Measurements from ENCODE around the gene LCN6. TPM values are rescaled to one million over a fixed set of nuclear protein-coding genes. Genes with fewer than 3 reads are reported as not detected.
"Not testable (repeated sequence)": the region's sequence is repeated elsewhere in the genome, so short reads cannot be mapped to it uniquely, and the experiment has no call there.

The LCN6 gene
- total and polyA plus RNA-seq, 9 of the 15 experiments (the other 6 are each of a cell fraction or from before 2014, with no cell fraction given) = 0.10 to 0.45 (median 0.37) TPM; not detected in 5

DNA sequence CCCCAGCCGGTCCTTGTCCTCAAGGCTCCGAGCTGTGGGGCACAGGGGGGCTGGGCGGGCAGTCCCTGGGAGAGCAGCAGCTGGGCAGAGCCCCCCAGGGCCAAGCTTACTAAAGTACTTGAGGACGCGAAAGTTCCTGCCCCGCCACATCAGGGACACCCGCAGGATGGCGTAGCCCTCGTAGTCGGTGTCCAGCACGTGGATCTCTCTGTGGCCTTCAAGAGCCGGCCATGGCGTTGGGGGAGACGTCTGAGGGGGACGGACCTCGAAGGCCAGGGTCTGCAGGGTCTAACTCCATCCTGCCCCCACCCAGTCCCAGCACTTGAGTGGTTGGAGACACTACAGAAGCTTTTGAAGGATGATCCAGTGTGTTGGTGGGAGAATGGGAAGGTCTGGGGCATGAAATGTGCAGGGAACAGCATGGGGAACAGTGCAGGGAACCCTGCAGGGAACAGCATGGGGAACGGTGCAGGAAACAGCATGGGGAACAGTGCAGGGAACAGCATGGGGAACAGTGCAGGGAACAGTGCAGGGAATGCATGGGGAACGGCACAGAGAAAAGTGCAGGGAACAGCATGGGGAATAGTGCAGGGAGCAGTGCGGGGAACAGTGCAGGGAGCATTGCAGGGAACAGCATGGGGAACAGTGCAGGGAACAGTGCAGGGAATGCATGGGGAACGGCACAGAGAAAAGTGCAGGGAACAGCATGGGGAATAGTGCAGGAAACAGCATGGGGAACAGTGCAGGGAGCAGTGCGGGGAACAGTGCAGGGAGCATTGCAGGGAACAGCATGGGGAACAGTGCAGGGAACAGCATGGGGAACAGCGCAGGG lies 7.2 kb upstream of the LCN6 start:
- H3K27me3 ChIP-seq (ENCODE audit: control insufficient read depth in 2 of 2, insufficient read depth in 2 of 2, low read length in 2 of 2); H2AFZ ChIP-seq (ENCODE audit: low read depth, low read length); H3K9me1 ChIP-seq (ENCODE audit: control insufficient read depth, insufficient read depth, low read length); H4K20me1 ChIP-seq (replicated peaks; ENCODE audit: control insufficient read depth, insufficient read depth, low read length); BruUV-seq (replicated peaks); ATAC-seq; DNase-seq (ENCODE audit: extremely low read depth in 1 of 4, low spot score in 3 of 4); H3K4me3 ChIP-seq; H3K27ac ChIP-seq (ENCODE audit: extremely low read depth, low read depth, low read length); in situ Hi-C loops (cut with MboI); H3K9ac ChIP-seq (ENCODE audit: insufficient read depth in 1 of 2, low read depth in 2 of 2, low read length in 2 of 2); H3K4me2 ChIP-seq (ENCODE audit: insufficient read depth, low read length); H3K36me3 ChIP-seq (ENCODE audit: control insufficient read depth, insufficient read depth, low read length); CTCF ChIA-PET (ENCODE audit: low intra/inter-chr PET ratio); intact Hi-C loops (cut with micrococcal nuclease); H3K79me2 ChIP-seq (ENCODE audit: control insufficient read depth, insufficient read depth, low read length): not testable (repeated sequence)
- TF ChIP-seq RCOR1 (IDR thresholded peaks at IDR 0.05; ENCODE audit: borderline replicate concordance in 1 of 2, low read depth in 2 of 2, low read length in 2 of 2) (peak; percentile 40 to 62; a peak in 2 of 4 replicates), KDM1A (IDR thresholded peaks at IDR 0.05) (peak; percentile 60 to 80; a peak in 2 of 4 replicates), CBX1 (IDR thresholded peaks at IDR 0.05; ENCODE audit: low read depth) (peak; percentile 21; the same call in 1 of the 2 replicates), SMARCA5 (IDR thresholded peaks at IDR 0.05) (peak; percentile 24; the same call in 1 of the 2 replicates), CBX5 (IDR thresholded peaks at IDR 0.05; ENCODE audit: borderline replicate concordance, low read depth) (0 out of 2 replicates have a peak, but pooled peaks have one; percentile 16), PTBP1 (IDR thresholded peaks at IDR 0.05; ENCODE audit: low read depth, low read length) (peak; percentile 91), BCOR (IDR thresholded peaks at IDR 0.05) (peak; percentile 52), CBX3 (IDR thresholded peaks at IDR 0.05; ENCODE audit: borderline replicate concordance in 1 of 2, low read length in 2 of 2) (peak in 1 of 2 experiments; percentile 91; a peak in 2 of 3 replicates), ZBTB7A (IDR thresholded peaks at IDR 0.05; ENCODE audit: borderline replicate concordance, control insufficient read depth, low read depth, low read length) (0 out of 2 replicates have a peak, but pooled peaks have one; percentile 28)
- TF ChIP-seq, protein P1, sequence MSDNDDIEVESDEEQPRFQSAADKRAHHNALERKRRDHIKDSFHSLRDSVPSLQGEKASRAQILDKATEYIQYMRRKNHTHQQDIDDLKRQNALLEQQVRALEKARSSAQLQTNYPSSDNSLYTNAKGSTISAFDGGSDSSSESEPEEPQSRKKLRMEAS (CRISPR knock-in tag; IDR thresholded peaks at IDR 0.05) = peak; percentile 40; the same call in 1 of the 2 replicates
- TF ChIP-seq, protein P2, sequence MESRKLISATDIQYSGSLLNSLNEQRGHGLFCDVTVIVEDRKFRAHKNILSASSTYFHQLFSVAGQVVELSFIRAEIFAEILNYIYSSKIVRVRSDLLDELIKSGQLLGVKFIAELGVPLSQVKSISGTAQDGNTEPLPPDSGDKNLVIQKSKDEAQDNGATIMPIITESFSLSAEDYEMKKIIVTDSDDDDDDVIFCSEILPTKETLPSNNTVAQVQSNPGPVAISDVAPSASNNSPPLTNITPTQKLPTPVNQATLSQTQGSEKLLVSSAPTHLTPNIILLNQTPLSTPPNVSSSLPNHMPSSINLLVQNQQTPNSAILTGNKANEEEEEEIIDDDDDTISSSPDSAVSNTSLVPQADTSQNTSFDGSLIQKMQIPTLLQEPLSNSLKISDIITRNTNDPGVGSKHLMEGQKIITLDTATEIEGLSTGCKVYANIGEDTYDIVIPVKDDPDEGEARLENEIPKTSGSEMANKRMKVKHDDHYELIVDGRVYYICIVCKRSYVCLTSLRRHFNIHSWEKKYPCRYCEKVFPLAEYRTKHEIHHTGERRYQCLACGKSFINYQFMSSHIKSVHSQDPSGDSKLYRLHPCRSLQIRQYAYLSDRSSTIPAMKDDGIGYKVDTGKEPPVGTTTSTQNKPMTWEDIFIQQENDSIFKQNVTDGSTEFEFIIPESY (CRISPR knock-in tag; IDR thresholded peaks at IDR 0.05) = peak; percentile 75
- Histone ChIP-seq H3K9me3 (replicated peaks; ENCODE audit: control insufficient read depth, insufficient read depth, low read depth, low read length) (peaks cover 13% of the 10 kb centered on the region), H3K4me1 (replicated peaks in 1 of 2; ENCODE audit: control insufficient read depth in 2 of 2, insufficient read depth in 2 of 2, low read length in 2 of 2) (peaks cover 0 to 53% of the 10 kb centered on the region in 2 experiments; a peak in 3 of 5 replicates)
- WGBS (ENCODE audit: insufficient coverage, low coverage, missing lambda C conversion rate) = 72% methylated on average over 22 of the region's 22 CpGs
- FAIRE-seq = peak; percentile 6
- POLR2A ChIA-PET = interaction anchor here (0.6 kb wide), 1 partner anchor 32 kb away, joined by 4 read pairs; no protein-coding TSS in a partner anchor

Data from K562 (cell line).